Dermis blood vessel endothelial cell (primary cell): ENCODE results near the gene ROBO2. TPM values are rescaled to one million over a fixed set of nuclear protein-coding genes. Genes with fewer than 3 reads are reported as not detected.

ENCODE experiments used
- DNase-seq: peaks from one replicate; pipeline ENCODE4 v3.0.0; 2010
- total RNA-seq: library from RNA; depleted of rRNA; stranded (reverse); fragments of >200 nt; gene quantifications from 2 replicates; pipeline ENCODE4 v1.2.3, GENCODE V29; 2014

The ROBO2 gene
- total RNA-seq, 1 donor from 2014 or later, result not detected

DNA sequence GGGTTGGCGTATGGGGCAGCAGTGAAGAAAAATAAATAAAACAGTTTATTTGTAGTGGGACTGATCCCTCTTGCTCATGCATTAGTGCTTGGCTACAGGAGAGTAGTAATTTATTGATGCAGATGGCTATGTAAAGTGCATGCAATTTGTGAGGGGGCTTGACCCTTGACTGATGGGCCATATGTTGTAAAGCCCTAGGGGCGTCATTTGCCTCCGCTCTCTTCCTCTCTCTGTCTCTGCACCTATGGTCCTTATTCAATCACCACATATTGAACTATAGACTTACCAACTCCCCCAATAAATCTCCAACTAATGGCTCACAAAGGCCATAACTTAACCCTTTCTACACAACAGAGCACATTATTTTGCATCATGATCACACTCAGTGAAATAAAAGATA is 227.7 kb downstream of the ROBO2 start:
- no peak for DNase-seq

DNA sequence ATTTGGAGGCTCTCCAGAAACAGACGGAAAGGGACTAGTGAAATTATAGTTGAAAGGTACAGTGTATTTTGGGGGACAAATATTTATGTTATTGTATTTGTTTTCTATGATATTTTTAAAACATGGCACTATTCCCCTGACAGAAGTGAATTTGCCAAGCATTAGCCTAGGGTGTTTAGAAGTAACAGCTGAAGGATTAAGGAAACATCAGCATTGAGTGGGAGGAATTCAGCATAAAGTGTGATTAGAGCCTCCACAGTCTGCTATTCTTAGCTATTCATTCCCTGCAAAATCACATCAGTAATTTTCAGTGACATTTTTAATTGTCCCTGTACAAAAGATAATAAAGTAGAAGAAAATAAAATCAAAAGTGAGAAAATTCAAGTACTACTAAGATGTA is 231.4 kb downstream of the ROBO2 start:
- no peak for DNase-seq

DNA sequence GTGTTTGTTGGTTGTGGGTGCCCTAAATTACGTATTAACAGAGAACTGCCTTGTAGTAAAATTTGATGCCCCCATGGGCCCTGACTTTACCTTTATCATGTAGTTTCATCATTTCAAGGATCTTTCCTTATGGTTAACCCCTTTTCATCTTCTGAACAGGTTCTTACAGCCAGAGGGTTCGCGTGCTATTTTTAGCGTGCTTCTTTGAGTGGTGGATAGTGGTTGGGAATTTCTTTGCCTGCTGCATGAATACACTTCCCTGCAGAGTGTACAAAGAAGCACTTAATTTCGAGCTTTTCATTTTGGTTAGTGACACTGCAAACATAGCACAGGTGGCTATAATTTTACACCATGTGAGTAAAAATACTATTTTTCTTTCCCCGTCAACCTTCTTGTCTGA is 231.8 kb downstream of the ROBO2 start:
- no peak for DNase-seq

DNA sequence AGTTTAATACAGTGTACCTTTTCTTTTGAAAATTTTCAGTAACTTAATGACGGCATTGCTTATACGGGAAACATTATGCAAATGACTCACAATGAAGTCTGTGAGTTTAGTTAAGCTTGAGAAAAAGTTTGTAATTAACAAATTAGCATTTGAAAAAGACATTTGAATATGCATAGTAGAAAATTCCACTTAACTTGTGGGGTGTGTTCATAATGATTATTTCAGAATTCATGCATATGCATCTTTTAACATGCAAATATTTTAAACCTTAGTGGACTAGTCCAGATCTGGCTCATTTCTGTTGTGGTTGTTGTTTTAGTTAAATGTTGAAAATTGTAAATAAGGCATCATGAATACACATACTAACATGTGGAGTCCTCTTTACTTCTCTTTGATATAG is 239.4 kb downstream of the ROBO2 start:
- DNase-seq, result no peak

DNA sequence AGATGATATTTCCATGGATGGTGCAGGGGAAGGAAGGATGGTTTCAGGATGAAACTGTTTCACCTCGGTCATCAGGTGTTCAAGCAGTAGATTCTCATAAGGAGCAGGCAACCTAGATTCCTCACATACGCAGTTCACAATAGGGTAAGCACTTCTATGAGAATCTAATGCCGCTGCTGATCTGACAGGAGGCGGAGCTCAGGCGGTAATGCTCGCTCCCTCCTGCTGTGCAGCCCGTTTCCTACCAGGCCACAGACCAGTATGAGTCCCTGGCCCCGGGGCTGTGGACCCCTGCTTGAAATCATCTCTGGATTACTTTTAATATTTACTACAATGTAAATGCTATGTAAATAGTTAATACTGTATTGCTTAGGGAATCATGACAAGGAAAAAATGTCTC is 241.8 kb downstream of the ROBO2 start:
- no peak for DNase-seq

DNA sequence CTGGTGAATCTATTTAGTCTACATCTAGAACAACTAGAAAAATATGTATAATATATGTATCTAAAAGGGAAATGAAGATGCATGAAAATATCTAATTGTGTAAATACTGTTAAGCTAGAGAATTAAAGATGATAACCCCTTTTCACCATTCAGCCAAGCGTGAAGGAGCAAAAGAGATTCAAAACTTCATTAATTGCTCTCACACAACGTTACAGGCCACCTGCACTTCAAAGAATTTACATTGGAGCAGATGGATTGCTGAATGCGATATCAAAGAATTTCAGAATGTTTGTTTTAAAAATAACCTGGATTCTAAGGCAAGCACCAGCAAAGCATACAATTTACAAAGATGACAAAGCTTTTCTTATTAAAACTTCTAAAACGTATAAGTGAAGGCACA is 243.2 kb downstream of the ROBO2 start:
- DNase-seq, result no peak

DNA sequence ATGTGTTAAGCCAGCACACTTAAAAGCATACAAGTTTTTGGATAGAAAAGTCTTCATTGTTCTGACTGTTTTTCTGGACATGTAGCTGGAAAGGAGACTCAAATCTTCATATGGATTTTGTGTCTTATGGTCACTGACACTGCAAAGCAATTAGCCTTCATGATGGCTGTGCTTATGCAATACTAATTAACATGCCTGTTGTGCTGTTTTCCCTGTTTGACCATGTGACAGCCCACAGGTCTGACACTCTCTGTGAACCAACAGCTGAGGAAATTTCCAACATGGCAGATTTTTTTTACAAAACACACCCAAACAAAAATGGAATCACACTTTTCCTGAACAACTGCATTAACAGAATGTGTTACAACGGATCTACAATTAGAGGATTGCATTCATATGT is 248.4 kb downstream of the ROBO2 start:
- DNase-seq, result no peak

DNA sequence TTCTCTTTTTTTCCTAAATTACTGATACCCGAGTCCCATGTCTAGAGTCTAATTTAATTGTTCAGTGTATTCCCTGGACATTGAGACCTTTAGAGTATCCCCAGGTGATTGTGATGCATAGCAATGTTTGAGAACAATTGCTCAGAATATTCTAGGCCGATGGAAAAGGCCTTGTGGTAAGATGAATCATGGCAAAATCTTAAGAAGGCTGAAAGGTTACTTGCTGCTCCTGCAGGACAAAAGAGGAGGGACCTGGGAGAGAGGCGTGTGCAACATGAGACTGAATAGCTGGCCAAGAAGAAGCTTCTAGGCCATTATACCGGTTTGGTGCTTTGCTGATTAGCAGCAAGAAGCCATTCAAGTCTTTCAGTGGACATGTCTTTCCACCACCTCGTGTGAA is 256.6 kb downstream of the ROBO2 start:
- no peak for DNase-seq

DNA sequence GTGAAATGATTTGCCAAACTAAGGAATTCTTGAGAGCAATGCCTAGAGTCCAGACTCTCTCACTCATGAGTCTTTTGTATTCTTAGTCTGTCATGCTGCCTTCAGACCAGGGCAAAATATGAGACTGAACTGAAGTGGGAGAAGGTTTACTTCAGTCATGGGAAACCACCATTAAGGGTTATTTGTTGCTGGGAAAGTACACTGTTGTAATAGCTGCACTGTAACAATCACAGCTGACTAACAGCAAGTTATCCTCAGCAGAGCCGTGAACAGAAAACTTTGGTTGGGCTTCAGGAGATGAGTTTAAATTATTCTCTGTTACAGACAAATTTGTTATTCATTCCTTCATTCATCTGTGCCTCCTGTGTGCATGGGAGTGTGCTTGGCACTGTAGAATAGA is 258.5 kb downstream of the ROBO2 start:
- no peak for DNase-seq

DNA sequence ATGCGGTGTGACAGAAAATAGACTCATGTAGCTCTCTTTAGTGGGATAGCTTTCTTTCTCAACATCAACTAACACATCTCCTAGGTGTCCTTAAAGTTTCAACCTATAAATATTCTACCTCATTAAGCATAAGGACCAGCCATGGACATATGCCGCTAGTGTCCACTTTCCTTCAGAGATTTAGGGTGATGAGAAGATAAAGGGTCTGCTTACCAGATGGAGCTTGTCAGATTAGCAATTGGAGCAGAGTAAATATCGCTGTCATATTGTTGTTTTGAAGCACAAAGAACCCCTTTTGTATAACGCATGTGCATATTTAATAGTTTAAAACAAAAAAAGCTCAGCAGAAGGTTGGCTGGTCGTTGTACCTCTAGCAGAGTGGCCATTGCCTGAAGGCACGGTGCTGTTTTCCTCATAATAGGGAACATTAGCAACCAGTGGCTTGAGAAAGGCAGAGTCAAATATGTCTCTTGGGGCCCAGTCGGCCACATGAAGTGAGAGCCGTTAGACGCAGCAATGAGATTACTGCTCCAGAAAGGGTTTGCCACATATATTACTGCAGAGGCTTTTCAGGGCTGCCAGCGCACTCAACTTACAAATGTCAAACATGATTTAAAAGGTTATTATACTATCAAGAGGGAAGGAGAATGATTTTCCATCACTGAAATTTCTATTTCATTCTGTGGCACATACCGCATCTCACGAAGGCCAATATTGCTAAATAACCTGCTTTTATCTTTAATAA is 264.2 kb downstream of the ROBO2 start:
- no peak for DNase-seq

DNA sequence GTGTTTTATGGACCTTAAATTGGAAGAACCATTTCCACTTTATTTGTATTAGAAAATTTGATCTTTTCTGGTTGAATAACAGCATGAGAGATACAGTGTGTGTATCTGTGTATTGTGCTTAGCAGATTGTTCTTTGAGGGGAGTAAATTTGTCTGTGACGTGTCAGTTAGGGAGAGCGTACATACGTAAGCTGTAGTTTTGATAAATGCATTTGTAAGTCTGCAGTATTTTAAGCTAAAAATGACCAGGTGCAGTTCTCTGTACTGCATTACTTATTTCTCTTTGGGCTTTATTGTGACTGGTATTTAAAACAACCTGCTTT is 264.8 kb downstream of the ROBO2 start:
- no peak for DNase-seq

DNA sequence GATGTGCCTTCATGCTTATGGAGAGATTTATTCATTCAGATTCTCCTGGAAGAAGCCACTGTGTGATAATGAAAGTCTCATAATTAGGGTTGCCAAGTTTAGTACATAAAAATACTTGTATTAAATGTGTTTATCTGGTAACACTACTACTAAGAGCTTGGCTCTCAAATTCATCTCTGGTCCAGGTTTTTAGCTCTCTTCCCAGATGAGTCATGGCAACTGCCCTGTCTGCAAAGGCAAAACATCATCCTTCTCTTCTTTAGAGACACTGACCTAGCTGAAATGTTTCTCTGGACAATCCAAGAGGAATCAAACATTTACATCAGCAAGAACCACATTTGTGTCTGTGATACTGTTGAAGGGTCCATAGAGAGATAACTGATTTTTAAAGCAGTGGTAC is 269.6 kb downstream of the ROBO2 start:
- DNase-seq, result no peak

DNA sequence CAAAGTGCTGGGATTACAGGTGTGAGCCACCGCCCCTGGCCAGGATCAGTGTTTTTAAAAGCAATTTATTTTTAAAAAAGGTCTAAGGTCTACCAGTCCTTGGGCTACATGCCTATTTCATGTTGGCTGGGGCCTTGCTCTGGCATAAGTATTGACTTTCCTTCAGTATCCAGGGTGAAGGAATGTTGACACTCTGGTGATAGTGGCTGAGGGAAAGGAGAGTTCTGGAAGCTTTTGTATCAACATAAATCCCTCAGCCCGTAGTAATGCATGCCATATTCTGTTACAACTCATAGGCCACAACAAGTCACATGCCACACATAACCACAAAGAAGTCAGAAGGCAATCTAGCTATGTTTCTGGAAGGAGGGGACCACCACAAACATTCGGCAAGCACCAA is 273.9 kb downstream of the ROBO2 start:
- DNase-seq, result no peak

DNA sequence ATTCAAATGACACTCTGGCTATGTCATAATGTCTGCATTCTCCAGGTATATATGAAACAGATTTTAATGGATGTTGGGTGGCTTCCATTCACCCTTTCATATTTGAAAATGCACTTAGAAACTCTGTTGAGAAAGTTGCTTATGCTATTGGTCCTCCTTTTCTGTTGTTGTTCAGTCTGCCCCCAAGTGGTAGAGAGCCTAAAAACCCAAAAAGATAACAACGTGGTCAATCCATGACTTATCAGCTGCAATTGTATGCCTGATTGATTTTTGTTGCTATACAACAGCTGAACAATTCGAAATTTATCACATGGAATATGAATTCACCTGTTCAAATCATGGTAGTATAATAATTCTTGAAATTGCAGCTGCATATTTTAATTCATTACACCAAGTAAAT is 279.8 kb downstream of the ROBO2 start:
- DNase-seq, result peak; percentile 18

DNA sequence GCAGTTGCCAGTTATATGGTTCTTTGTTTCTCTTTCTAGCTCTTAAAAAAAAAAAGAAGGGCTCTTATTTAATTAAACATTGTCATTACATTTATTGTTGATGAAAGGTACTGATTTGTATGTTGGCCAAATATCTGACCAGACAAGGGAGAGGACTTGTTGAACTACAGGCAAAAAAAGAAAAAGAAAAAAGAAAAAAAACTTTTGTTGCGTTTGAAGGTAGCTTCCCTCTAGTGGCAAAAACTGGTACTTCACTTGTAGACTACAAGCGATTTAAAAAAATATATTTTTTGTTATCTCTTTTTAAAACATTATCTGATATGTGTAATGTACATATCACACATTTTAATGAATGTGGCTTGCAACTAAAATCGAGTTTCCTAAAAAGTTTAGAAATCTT is 280.6 kb downstream of the ROBO2 start:
- peak; percentile 73 for DNase-seq

DNA sequence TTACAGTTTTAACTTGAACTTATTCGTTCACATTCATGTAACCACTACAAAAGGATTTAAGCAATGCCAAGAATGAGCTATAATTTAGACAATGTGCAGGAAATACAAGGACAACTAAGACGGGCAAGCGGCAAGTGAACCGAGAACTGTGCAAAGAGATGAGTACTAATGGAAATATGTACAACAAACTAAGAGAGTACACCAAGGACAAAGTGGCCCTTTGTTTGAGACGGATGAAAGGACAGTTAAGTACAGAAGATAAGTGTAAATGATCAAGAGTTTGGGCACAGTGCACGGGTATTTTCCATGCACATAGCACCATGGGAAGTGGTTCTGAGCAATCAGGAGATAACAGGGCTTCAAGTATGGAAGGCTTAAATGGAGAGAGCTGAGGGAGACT is 281.7 kb downstream of the ROBO2 start:
- no peak for DNase-seq

DNA sequence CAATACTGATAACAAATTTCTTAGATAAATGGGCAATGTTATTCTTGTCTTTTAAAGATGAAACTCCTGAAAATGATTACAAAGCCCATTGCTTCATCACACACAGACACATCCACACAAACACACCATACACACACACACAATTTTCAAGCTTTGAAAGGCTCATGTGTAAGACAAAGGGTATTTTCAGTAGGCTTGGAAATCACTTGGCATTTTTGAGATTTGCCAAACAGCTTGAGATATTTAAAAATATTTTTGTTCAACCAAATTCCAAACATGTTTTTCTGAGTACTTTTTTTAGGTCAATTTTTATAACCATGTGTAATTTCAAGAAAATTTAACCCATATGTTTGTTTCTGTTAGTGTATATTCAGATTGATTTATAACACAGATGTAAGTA is 283.7 kb downstream of the ROBO2 start:
- DNase-seq, result no peak

DNA sequence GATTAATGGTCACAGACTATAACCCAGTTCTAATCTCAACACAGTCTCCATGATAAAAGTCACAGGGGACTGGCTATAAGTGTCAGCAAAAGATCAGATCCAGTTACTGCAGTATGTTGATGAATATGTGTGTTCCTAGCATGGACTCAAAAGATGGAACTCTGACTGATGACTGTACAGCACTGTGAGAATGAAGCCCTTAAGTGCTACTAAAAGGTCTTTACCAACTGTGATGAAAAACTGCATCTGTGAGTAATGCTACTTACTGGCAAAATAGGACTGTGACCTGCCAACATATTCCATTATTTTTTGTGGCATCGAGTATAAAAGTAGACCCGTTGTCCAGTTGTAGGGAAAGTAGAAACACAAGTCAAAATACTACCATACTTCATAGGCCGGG is 284.2 kb downstream of the ROBO2 start:
- no peak for DNase-seq

DNA sequence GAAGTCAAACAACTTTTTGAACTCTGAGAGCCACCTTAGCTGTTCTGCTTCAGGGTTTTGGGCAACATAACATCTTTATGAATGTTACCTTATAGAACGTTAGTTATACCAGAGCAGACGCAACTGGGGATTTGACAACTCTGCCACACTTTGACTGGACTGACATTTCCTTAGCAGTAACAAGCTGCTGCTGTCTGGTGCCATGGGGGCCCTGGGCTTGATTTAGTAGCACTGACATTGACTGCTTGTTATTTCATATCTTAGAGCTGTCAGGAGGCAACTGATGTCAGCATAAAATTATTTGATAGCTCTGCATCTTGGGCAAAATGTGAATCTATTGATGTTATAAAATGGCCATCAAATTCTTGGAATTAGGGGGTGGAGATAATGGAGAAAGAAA is 285.4 kb downstream of the ROBO2 start:
- no peak for DNase-seq

DNA sequence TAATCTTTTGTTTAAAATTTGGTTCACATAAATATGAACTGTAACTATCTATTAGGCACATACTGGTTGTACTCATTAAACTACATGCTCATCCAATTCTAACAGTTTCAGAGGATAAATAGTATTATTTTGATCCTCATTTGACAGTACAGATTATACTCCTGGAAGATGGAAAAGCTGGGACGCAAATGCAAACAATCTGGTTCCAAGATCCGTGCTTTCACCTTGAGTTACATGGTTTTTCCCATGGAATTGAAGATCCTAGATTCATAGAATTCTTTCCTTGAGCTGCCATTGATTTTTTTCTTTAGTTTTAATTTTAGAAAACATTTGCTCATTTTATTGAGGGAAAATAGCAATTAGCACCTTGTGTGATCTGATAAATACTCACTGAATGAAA is 285.8 kb downstream of the ROBO2 start:
- no peak for DNase-seq

DNA sequence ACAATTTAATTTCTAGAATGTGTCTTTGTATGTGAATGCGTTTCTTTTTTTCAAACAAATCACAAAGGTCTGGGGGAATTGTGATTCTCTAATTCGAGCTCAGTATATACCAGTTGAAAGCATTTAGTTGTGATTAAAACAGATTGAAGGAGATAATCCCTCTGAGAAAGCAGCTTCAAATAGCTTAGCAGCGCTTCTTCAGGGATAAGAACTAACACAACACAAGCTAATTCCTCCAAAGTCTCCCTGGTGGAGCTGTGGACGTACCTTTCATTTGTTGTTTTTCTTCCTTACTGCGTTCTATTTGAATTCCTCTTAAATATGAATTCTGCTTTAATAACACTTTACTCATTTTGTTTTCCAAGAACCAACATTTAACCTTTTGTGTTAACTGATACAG is 286.7 kb downstream of the ROBO2 start:
- DNase-seq, result no peak

DNA sequence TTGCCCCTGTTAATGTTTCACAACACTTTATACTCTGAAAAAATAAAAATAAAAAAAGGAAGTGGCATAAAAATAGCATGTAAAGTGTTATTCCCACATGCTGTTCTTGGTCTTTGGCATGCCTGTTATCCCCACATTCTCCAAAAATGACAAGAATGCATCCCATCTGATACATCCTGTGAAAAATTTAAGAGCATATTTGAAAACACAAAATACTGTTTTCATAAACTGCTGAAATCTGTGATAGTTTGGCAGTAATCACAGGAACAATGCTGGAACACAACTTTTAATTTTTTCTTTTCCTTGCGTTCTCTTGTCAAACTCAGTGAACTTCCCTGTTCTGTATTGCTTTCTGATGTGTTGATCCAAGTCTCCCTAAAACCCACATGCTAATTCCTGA is 288.8 kb downstream of the ROBO2 start:
- no peak for DNase-seq

DNA sequence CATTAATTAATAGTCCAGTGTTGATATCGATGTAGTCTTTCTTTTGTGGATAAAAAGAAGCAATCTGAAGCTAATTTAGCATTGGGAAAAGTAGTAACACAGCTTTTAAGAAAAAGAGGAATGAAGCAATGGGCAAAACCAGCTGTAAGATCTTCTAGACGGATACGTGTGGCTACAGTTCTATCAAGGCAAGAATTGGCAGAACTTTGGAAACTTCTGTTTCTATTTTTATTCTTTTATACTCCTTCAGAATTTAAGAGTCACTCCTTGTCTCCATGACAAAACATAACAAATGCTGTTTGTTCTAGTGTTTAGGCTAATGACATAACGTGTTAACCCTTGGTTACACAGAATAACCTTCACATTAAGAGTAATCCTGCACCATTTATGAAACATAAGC is 289.2 kb downstream of the ROBO2 start:
- DNase-seq, result no peak

DNA sequence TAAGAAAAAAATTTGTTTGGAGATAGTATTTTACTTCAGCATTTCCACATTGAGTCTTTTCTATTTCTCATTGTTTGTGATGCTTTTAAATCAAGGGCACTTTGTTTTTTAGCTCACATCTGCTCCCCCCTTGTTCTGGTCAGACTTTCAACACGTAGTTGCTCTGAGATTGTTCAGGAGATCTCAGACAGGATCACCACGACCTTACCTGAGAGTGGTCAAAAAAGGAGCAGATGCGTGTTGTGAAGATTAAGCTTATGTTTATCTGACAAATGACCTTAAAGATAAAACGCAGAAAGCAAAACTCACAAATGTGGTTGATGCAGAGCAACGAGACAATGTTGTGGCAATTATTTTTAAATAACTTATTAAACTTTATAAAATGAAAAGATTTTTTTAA is 298.3 kb downstream of the ROBO2 start:
- DNase-seq, result no peak

DNA sequence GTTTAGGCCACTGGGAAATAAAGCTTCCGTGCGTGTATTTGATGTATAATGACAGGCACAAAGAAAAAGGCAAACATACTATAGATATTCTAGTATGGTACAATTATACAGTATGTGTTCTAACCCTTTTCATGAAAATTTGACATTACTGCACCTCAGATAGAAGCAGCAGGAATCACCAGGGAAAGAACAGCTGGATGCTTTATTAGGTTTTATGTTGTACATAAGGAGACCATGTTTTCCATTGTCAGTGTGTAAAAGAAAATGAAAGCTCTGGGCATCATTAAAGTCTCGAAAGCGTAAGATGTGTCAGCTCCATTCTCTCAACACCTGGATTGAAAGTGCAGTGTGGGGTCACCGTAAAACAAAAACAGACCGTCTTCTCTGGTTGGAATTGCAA is 302.1 kb downstream of the ROBO2 start:
- no peak for DNase-seq

DNA sequence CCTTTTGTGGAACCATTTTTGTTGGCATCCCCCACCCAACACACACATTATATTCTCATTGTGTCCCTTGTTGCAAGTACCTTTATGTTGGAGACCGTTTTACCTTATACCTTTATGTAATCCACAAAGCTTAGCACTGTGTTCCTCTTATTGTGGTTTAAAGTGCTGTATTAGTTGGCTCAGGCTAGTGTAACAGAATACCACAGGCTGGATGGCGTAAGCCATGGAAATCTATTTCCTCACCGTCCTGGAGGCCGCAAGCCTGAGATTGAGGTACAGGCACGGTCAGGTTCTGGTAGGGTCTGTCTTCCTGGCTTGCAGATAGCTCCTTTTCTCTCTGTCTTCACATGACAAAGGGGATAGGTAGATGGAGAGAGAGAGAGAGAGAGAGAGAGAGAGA is 302.8 kb downstream of the ROBO2 start:
- no peak for DNase-seq
